ENCODE data around the gene ACVR2B. TPM values are rescaled to one million over a fixed set of nuclear protein-coding genes. Genes with fewer than 3 reads are reported as not detected.

The ACVR2B gene
- total and polyA plus RNA-seq, 4 donors: 10.8 to 16.5 (median 15.3) TPM

DNA sequence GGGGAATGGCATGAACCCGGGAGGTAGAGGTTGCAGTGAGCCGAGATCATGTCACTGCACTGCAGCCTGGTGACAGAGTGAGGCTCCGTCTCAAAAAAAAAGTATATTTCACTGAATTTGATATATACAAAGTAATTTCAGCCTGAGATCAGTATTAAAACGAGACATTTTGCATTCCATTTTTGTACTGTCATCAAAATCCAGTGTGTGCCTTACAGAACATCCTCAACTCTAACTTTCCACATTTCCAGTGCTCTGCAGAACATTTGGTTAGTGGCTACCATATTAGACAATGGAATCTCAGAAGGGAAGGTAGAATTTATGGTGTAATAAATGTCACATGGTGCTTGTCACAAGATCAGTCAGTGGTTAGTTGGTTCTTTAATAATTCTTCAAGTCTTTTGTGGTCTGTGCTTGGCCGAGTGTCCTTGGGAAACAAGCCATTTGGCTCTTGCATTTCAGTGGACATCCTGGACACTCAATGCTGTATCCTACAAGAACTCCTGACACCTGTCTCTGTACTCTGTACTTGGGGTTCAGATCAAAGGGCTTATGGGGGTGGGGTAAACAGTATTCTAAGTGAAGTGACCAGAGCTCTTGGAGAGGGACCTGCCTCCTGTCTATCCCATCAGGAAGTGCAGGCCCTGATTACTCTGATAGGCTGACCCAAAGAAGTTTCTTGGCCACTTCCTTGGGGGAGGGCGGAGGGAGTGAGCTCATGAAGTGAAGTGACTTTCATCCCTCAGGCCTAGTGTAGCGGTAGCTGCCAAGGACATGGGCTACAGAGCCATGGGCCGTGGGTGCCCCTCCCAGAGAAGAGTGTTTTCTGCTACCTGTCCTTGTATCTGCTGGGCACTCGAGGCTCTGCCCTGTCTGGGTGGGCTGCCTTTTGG, 3.7 kb downstream of the ACVR2B start:
- no peaks in the 10 kb centered on the region for H3K9me3 ChIP-seq (ENCODE audit: control insufficient read depth, insufficient read depth, low read length)
- 96% methylated on average over 3 of the region's 9 CpGs for WGBS (ENCODE audit: insufficient coverage)
- no peaks in the 10 kb centered on the region for H3K27me3 ChIP-seq (ENCODE audit: control insufficient read depth, insufficient read depth, low read length)
- H3K4me1 ChIP-seq (ENCODE audit: control insufficient read depth, insufficient read depth, low read length): peaks cover 34% of the 10 kb centered on the region
- H3K27ac ChIP-seq (ENCODE audit: low read depth, low read length): no peak overlapping the region
- H3K36me3 ChIP-seq (ENCODE audit: control insufficient read depth, insufficient read depth, low read length): peaks cover 5% of the 10 kb centered on the region
- no peak for DNase-seq (ENCODE audit: low read depth in 4 of 6, low spot score in 6 of 6)
- no peak overlapping the region for H3K4me3 ChIP-seq (ENCODE audit: low read depth, low read length)

DNA sequence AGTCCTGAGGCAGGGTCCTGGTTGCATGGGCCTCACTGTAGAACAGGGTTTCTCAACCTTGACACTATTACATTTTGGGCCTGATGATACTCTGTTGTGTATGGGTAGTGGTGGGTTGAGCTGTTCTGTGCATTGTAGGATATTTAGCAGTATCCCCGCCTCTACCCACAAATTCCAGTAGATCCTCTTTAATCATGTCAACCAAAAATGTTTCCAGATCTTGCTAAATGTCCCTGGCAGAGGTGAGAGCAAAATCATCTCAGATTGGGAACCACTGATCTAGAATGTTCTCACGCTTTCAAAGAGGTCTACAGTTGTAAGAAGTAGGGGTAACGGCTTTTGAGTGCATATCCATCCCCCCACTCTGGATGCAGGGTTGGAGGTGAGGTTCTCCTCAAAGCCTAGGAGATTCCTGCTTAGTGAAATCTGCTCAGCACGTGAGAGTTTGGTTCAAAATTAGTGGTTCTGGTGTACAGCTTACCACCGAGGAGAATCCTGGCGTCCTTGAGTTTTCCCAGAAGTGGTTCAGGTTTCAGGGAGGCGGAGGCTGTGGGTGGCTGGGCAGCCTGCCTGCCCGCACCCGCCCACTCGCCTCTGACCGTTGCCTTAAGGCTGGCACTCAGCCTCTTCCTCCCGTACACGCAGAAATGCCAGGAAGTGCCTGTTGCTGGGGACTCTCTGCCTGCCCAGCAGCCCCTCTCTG, 5.3 kb downstream of the ACVR2B start:
- Histone ChIP-seq H3K27me3 (ENCODE audit: control insufficient read depth, insufficient read depth, low read length) (no peaks in the 10 kb centered on the region), H3K36me3 (ENCODE audit: control insufficient read depth, insufficient read depth, low read length) (peaks cover 5% of the 10 kb centered on the region), H3K4me3 (ENCODE audit: low read depth, low read length) (no peak overlapping the region), H3K9me3 (ENCODE audit: control insufficient read depth, insufficient read depth, low read length) (no peaks in the 10 kb centered on the region), H3K4me1 (ENCODE audit: control insufficient read depth, insufficient read depth, low read length) (peaks cover 27% of the 10 kb centered on the region), H3K27ac (ENCODE audit: low read depth, low read length) (no peak overlapping the region)
- no peak for DNase-seq (ENCODE audit: low read depth in 4 of 6, low spot score in 6 of 6)
- WGBS (ENCODE audit: insufficient coverage): 63% methylated on average over 10 of the region's 13 CpGs

DNA sequence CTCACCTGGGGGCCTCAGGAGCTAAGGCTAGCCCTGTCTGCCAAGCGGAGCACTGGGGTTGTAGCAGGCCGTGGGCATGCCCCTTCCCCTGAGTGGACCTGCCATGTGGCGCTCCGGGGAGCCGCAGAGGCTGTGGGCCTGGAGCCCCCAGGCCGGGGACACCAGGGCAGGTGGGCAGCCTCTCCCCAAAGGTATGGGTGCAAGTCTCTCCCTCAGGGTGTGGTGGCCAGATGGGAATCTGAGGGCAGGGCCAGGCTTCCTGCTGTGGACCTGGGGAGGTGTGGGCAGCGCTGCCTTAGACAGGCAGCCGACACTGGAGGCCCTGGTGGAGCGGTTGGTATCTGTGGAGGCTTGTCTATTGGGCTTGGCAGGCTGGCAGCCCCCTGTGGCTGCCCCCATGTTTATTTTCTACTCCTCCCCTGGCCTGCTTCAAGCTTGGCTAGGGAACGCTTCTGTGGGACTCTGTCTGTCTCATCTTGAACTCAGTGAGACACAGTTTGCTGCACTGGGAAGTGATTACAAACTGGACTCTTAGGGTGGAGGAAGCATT, 5.9 kb downstream of the ACVR2B start:
- H3K4me1 ChIP-seq (ENCODE audit: control insufficient read depth, insufficient read depth, low read length): peaks cover 27% of the 10 kb centered on the region
- no peaks in the 10 kb centered on the region for H3K9me3 ChIP-seq (ENCODE audit: control insufficient read depth, insufficient read depth, low read length)
- no peak overlapping the region for H3K4me3 ChIP-seq (ENCODE audit: low read depth, low read length)
- H3K36me3 ChIP-seq (ENCODE audit: control insufficient read depth, insufficient read depth, low read length): peaks cover 5% of the 10 kb centered on the region
- H3K27ac ChIP-seq (ENCODE audit: low read depth, low read length): no peak overlapping the region
- DNase-seq (ENCODE audit: low read depth in 4 of 6, low spot score in 6 of 6): no peak
- 91% methylated on average over 6 of the region's 10 CpGs for WGBS (ENCODE audit: insufficient coverage)
- H3K27me3 ChIP-seq (ENCODE audit: control insufficient read depth, insufficient read depth, low read length): no peaks in the 10 kb centered on the region

DNA sequence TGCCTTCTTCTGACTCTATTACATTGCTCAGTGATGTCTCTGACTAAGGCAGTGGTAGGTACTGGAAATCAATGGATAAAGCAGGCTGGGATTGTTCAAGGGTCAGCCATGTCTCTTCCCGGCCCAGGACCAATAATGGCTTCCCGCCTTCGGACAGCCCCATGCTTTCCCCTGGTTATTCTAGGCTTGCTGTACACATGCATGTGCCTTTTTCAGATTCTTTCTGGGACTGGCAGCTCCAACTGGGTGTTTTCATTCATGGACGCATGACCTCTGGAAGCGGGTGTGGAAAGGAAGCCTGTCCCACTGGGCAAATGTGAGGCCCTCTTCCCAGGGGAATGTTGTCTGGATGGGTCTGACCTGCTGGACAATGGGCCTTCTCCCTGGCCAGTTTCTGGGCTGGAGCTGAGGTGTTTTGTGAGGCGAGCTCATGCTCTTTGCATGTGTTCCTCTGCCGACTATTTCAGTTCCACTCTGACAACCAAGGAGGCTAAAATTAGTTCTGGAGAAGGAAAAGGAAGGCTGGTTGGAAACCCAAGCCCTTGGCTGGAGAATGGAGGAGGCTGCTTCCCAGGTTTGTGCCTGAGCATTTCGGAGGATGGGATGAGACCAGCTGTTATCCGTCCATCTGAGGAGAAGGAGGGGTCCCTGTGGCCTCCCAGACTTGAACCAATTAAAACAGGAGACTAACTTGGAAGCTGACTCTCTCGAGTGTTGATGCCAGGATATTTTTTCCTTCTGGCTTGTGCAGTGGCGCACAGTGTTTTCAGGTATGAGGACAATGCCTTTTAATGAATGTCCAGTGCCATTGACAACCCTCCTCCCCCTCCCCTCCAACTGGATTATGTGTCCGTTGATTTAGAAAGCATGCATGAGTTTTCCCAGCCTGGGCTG, 6.9 kb downstream of the ACVR2B start:
- no peaks in the 10 kb centered on the region for H3K9me3 ChIP-seq (ENCODE audit: control insufficient read depth, insufficient read depth, low read length)
- no peaks in the 10 kb centered on the region for H3K27me3 ChIP-seq (ENCODE audit: control insufficient read depth, insufficient read depth, low read length)
- H3K4me1 ChIP-seq (ENCODE audit: control insufficient read depth, insufficient read depth, low read length): peaks cover 21% of the 10 kb centered on the region
- no peak overlapping the region for H3K27ac ChIP-seq (ENCODE audit: low read depth, low read length)
- DNase-seq (ENCODE audit: low read depth in 4 of 6, low spot score in 6 of 6): peak in 1 of 6 donors; percentile 22
- no peak overlapping the region for H3K4me3 ChIP-seq (ENCODE audit: low read depth, low read length)
- WGBS (ENCODE audit: insufficient coverage): 84% methylated on average over 7 of the region's 12 CpGs
- peaks cover 5% of the 10 kb centered on the region for H3K36me3 ChIP-seq (ENCODE audit: control insufficient read depth, insufficient read depth, low read length)

DNA sequence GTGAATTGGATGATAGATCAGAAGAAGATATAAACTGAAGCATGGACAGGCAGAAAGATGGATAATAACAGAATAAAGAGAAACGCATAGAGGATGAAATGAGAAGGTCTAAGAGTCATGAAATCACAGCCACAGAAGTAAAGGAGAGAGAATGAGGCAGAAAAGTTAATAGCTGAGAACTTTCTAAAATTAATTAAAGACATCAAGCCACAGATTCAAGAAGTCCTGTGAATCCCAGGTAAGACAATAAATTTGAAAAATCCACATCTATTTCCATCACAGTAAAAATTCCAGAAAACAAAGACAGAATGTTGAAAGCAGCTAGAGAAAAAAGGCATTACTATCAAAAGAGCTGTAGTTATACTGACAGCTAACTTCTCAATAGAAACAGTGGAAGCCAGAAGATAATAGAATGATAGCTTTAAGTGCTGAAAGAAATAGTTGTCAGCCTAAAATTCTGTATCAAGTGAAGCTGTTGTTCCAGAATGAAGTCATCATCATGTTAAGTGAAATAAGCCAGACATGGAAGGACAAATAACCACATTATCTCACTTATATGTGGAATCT, 12.0 kb downstream of the ACVR2B start:
- no peak for DNase-seq (ENCODE audit: low read depth in 4 of 6, low spot score in 6 of 6)
- no CpG with 5 or more reads among the region's 1 CpG for WGBS (ENCODE audit: insufficient coverage)
- Histone ChIP-seq H3K36me3 (ENCODE audit: control insufficient read depth, insufficient read depth, low read length) (no peaks in the 10 kb centered on the region), H3K9me3 (ENCODE audit: control insufficient read depth, insufficient read depth, low read length) (peaks cover 18% of the 10 kb centered on the region), H3K4me1 (ENCODE audit: control insufficient read depth, insufficient read depth, low read length) (peaks cover 2% of the 10 kb centered on the region), H3K4me3 (ENCODE audit: low read depth, low read length) (no peak overlapping the region), H3K27ac (ENCODE audit: low read depth, low read length) (no peak overlapping the region), H3K27me3 (ENCODE audit: control insufficient read depth, insufficient read depth, low read length) (no peaks in the 10 kb centered on the region)

DNA sequence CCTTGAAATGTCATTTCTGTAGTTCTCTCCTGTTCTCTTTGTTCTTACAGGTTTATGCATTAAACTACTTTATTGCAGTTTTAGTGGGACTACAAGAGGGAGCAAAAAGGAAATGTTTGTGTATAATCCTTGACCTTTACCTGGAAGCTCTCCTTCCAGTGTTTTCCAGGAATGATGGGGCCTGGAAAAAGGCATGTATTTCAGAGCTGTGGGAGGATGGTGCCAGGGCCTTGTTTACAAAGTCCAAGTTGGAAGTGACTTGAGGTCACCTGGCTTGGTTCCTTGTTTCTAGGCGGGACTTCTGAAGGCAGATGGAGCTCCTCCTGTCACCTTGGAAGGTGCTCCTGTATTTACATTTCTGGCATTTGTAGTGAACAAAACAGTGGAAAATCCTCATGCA, 15.1 kb downstream of the ACVR2B start:
- Histone ChIP-seq H3K36me3 (ENCODE audit: control insufficient read depth, insufficient read depth, low read length) (peaks cover 3% of the 10 kb centered on the region), H3K9me3 (ENCODE audit: control insufficient read depth, insufficient read depth, low read length) (peaks cover 18% of the 10 kb centered on the region), H3K27ac (ENCODE audit: low read depth, low read length) (no peak overlapping the region), H3K4me3 (ENCODE audit: low read depth, low read length) (no peak overlapping the region), H3K4me1 (ENCODE audit: control insufficient read depth, insufficient read depth, low read length) (peaks cover 5% of the 10 kb centered on the region), H3K27me3 (ENCODE audit: control insufficient read depth, insufficient read depth, low read length) (no peaks in the 10 kb centered on the region)
- WGBS (ENCODE audit: insufficient coverage): no CpG with 5 or more reads among the region's 1 CpG
- peak in 1 of 6 donors; percentile 32 for DNase-seq (ENCODE audit: low read depth in 4 of 6, low spot score in 6 of 6)

DNA sequence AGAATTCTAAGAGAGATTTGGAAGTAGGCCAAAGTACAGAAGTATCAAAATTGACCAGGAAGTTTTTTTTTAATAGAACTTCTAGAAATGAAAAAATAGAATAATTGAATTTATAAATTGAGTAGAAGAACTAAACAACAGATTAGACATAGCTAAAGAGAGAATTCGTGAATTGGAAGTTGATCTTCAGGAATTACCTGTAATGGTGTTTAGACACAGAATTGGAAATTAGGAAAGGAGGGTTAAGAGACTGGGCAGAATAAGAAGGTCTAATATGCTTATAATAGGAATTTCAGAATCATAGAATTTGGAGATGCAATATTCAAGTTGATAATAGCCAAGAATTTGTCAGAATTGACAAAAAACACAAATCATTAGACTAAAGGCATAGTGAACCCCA, 16.2 kb downstream of the ACVR2B start:
- Histone ChIP-seq H3K27me3 (ENCODE audit: control insufficient read depth, insufficient read depth, low read length) (no peaks in the 10 kb centered on the region), H3K27ac (ENCODE audit: low read depth, low read length) (no peak overlapping the region), H3K4me3 (ENCODE audit: low read depth, low read length) (no peak overlapping the region), H3K36me3 (ENCODE audit: control insufficient read depth, insufficient read depth, low read length) (peaks cover 3% of the 10 kb centered on the region), H3K4me1 (ENCODE audit: control insufficient read depth, insufficient read depth, low read length) (peaks cover 5% of the 10 kb centered on the region), H3K9me3 (ENCODE audit: control insufficient read depth, insufficient read depth, low read length) (peaks cover 18% of the 10 kb centered on the region)
- no peak for DNase-seq (ENCODE audit: low read depth in 4 of 6, low spot score in 6 of 6)
- 100% methylated on average over 1 of the region's 1 CpG for WGBS (ENCODE audit: insufficient coverage)

DNA sequence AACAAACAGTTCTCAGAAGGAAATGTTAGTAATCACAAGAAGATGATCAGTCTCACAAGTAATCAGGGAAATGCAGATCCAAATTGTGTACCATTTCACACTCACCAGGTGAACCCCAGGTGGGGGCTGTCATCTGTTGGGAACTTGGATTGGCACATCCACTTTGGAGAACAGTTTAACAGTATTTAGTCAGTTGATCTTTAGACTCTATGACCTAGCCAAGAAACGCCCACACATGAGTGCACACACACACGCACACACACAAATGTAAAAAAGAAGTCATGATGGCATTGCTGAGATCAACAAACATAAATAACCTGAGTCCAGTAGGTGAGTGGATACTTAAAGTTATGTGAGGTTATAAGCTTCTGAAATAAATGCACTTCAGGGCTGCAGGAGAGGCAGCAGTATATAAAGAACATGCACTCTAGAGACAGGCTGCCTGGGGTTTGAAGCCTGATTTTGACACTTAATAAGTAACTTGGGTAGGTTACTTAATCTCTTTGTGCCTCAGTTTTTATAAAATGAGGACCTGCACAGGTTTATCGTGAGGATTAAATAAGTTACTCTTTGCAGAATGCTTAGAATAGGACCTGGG, 17.7 kb downstream of the ACVR2B start:
- peaks cover 3% of the 10 kb centered on the region for H3K36me3 ChIP-seq (ENCODE audit: control insufficient read depth, insufficient read depth, low read length)
- no peaks in the 10 kb centered on the region for H3K27me3 ChIP-seq (ENCODE audit: control insufficient read depth, insufficient read depth, low read length)
- peaks cover 12% of the 10 kb centered on the region for H3K9me3 ChIP-seq (ENCODE audit: control insufficient read depth, insufficient read depth, low read length)
- H3K4me3 ChIP-seq (ENCODE audit: low read depth, low read length): no peak overlapping the region
- peaks cover 5% of the 10 kb centered on the region for H3K4me1 ChIP-seq (ENCODE audit: control insufficient read depth, insufficient read depth, low read length)
- no peak overlapping the region for H3K27ac ChIP-seq (ENCODE audit: low read depth, low read length)
- 100% methylated on average over 1 of the region's 3 CpGs for WGBS (ENCODE audit: insufficient coverage)
- no peak for DNase-seq (ENCODE audit: low read depth in 4 of 6, low spot score in 6 of 6)
